SKM-1 (cell line): ENCODE data around the gene GCLC.
A peak's percentile ranks its signal among the peaks of the same experiment; 100 is the strongest.
"Not testable (repeated sequence)": the region's sequence is repeated elsewhere in the genome, so short reads cannot be mapped to it uniquely, and the experiment has no call there.

ENCODE experiments used
- DNase-seq: peaks from one replicate; lab custom pipeline; 2025; ENCODE audit not compliant: unreplicated experiment; lab: John Stamatoyannopoulos, UW

The GCLC gene

GRCh38 chr6:53495506-53496499 lies 49.1 kb downstream of the GCLC start:
- DNase-seq: no peak

- DNase-seq: no peak
Measured at GRCh38 chr6:53494076-53494475, 50.8 kb downstream of the GCLC start.

GRCh38 chr6:53493635-53494025 lies 51.3 kb downstream of the GCLC start:
- DNase-seq: no peak

- peak; percentile 73 for DNase-seq
Measured at GRCh38 chr6:53492860-53493634, 51.9 kb downstream of the GCLC start.

- no peak for DNase-seq
Measured at GRCh38 chr6:53487080-53487479, 57.8 kb downstream of the GCLC start.

- DNase-seq: no peak
Measured at GRCh38 chr6:53486679-53487078, 58.2 kb downstream of the GCLC start.

GRCh38 chr6:53484476-53485280 lies 60.2 kb downstream of the GCLC start:
- peak; percentile 62 for DNase-seq

GRCh38 chr6:53483423-53484353 lies 61.2 kb downstream of the GCLC start:
- DNase-seq: no peak

- DNase-seq: no peak
Measured at GRCh38 chr6:53481323-53481722, 63.6 kb downstream of the GCLC start.

GRCh38 chr6:53480774-53481173 lies 64.1 kb downstream of the GCLC start:
- not testable (repeated sequence) for DNase-seq

GRCh38 chr6:53479871-53480270 lies 65.0 kb downstream of the GCLC start:
- DNase-seq: no peak

GRCh38 chr6:53476964-53477363 lies 67.9 kb downstream of the GCLC start:
- no peak for DNase-seq

- DNase-seq: no peak
Measured at GRCh38 chr6:53474010-53474409, 70.9 kb downstream of the GCLC start.

- no peak for DNase-seq
Measured at GRCh38 chr6:53469163-53469562, 75.7 kb downstream of the GCLC start.

- no peak for DNase-seq
Measured at GRCh38 chr6:53466257-53466656, 78.6 kb downstream of the GCLC start.

- no peak for DNase-seq
Measured at GRCh38 chr6:53465732-53466131, 79.2 kb downstream of the GCLC start.

- DNase-seq: no peak
Measured at GRCh38 chr6:53464927-53465460, 79.9 kb downstream of the GCLC start.

GRCh38 chr6:53464483-53464882 lies 80.4 kb downstream of the GCLC start:
- no peak for DNase-seq

- no peak for DNase-seq
Measured at GRCh38 chr6:53461696-53462095, 83.2 kb downstream of the GCLC start.
